Esophagus (tissue), 2 donors: ENCODE results near the gene MINAR1. TPM values are rescaled to one million over a fixed set of nuclear protein-coding genes. Genes with fewer than 3 reads are reported as not detected.

Experiments
- H3K27ac ChIP-seq, 2 donors: one replicate each; pipeline ENCODE4 v1.5.1; 2013; ENCODE audit warnings: low read depth in 2 of 2, mild to moderate bottlenecking in 2 of 2, inconsistent platforms in 1 of 2, low read length in 1 of 2, moderate library complexity in 1 of 2
- H3K27me3 ChIP-seq, 2 donors: one replicate each; pipeline ENCODE4 v1.6.1; 2013; ENCODE audit warnings: low read length in 2 of 2, control low read depth in 1 of 2, mild to moderate bottlenecking in 1 of 2; ENCODE audit not compliant: insufficient read depth in 2 of 2, control insufficient read depth in 1 of 2
- H3K36me3 ChIP-seq, 2 donors: one replicate each; pipeline ENCODE4 v1.6.1; 2013; ENCODE audit warnings: low read length in 1 of 2; ENCODE audit not compliant: control insufficient read depth in 2 of 2, insufficient read depth in 2 of 2
- H3K4me1 ChIP-seq, 2 donors: one replicate each; pipeline ENCODE4 v1.6.1; 2013; ENCODE audit warnings: low read length in 1 of 2; ENCODE audit not compliant: control insufficient read depth in 2 of 2, insufficient read depth in 2 of 2
- H3K4me3 ChIP-seq, 2 donors: one replicate each; pipeline ENCODE4 v1.5.1; 2013; ENCODE audit warnings: low read length in 2 of 2, mild to moderate bottlenecking in 2 of 2, low read depth in 1 of 2, moderate library complexity in 1 of 2
- H3K9me3 ChIP-seq, 2 donors: one replicate each; pipeline ENCODE4 v1.6.1; 2013; ENCODE audit warnings: mild to moderate bottlenecking in 2 of 2, low read depth in 1 of 2, low read length in 1 of 2, moderate library complexity in 1 of 2; ENCODE audit not compliant: control insufficient read depth in 2 of 2, insufficient read depth in 1 of 2
- WGBS, 2 donors: extraction: QIAGEN DNeasy Blood & Tissue Kit; methylation state at CpG; one replicate each; pipeline ENCODE4 v1.1.7; 2013; 5-methylcytosine and 5-hydroxymethylcytosine counted together
- polyA plus RNA-seq, 2 donors: library from polyadenylated mRNA; stranded (reverse); fragments of 200-250 nt; gene quantifications; one replicate each; pipeline ENCODE4 v1.2.3, GENCODE V29; 2013
- donor health status: healthy with polysubstance abuse.
- donor health status: Bipolar disorder and iron deficiency.

Gene MINAR1
- polyA plus RNA-seq, 2 donors = 0.11 to 0.29 TPM

DNA sequence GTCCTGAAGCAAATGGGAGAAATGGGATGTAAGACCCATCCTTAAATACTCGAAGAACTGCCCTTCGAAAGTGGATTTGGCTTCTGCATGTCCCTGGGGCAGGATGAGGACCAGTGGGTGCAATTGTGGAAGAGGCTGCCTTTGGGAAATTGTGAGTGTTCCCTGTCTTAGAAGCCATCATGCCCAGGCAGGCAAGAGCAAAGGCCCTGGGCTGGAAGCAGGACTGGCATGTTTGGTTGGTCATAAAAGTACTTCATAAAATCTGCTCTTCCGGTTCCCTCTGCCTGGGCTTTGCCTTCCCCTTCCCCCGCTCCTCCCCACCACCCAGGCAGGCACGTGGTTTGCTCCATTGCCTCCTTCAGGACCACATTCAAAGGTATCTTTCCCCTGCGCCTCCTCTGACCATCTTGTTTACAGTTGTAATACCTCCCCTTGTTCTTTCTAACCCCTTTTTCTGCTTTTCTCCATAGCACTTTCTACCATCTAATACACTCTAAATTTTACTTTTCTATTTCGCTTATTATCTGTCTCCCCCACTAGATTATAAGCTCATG, 8.3 kb downstream of the MINAR1 start:
- Histone ChIP-seq H3K36me3 (no peaks in the 10 kb centered on the region), H3K27ac (no peak overlapping the region), H3K27me3 (no peaks in the 10 kb centered on the region), H3K4me3 (no peak overlapping the region), H3K4me1 (no peaks in the 10 kb centered on the region), H3K9me3 (no peaks in the 10 kb centered on the region)
- WGBS, 2 donors = 72 to 75% methylated on average over 7 of the region's 7 CpGs

DNA sequence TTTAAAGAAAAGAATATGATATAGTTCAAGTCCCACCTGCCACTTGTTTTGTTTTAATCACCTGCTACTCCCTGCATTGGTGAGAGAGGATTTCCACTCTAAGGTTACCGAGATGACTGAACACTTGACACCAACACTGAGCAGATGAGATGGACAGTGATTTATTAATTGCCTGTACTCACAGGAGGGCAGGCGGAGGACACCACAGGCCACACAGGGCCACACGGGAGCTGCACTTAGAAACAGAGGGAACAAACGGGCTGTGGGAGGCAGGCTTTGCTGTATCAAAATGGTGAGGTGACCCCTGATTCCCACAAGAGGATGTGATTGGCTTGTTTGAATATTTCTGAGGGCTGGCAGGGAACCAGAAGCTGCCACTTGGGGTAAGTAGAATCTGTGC, 10.8 kb downstream of the MINAR1 start:
- WGBS, 2 donors = 58 to 62% methylated on average over 4 of the region's 4 CpGs
- Histone ChIP-seq H3K9me3 (no peaks in the 10 kb centered on the region), H3K4me3 (no peak overlapping the region), H3K4me1 (no peaks in the 10 kb centered on the region), H3K27ac (no peak overlapping the region), H3K36me3 (no peaks in the 10 kb centered on the region), H3K27me3 (no peaks in the 10 kb centered on the region)

DNA sequence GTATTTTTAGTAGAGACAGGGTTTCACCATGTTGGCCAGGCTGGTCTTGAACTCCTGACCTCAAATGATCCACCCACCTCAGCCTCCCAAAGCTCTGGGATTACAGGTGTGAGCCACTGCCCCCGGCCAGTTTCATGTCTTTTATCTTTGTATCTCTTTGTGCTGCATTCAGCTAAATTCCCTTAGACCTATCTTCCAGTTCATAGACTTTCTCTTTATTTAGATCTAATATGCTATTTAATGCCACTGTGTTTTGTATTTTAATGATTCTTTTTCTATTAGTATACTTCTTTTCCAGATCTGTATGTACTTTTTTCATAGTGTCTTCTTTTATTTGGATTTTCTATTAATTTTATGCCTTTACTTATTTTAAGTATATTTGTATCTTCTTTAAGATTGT, 14.9 kb downstream of the MINAR1 start:
- Histone ChIP-seq H3K4me3 (no peak overlapping the region), H3K27me3 (no peaks in the 10 kb centered on the region), H3K27ac (no peak overlapping the region), H3K4me1 (no peaks in the 10 kb centered on the region), H3K9me3 (no peaks in the 10 kb centered on the region), H3K36me3 (no peaks in the 10 kb centered on the region)
- WGBS, 2 donors = 86 to 89% methylated on average over 1 of the region's 1 CpG

DNA sequence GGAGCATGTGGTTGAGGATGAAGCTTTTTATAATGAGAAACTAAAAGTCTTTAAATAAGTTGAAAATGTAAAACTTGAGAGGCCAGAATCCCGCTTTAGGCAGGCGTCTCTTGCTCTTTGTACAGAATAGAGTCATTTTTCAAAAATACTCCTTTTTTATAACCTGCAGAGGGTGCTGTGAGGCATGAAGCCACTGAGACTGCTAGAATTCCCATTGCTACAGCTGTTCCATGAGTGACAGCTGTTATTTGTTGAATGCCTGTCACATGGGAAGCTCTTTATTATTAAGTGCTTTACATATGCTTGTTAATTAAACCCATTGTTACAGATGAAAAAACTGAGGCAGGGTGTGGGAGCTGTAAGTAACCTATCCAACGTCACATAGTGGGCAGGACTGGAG, 18.5 kb downstream of the MINAR1 start:
- H3K9me3 ChIP-seq = no peaks in the 10 kb centered on the region
- H3K36me3 ChIP-seq = no peaks in the 10 kb centered on the region
- H3K4me1 ChIP-seq = no peaks in the 10 kb centered on the region
- H3K27ac ChIP-seq = no peak overlapping the region
- WGBS, 2 donors = 80 to 85% methylated on average over 3 of the region's 3 CpGs
- H3K4me3 ChIP-seq = no peak overlapping the region
- no peaks in the 10 kb centered on the region for H3K27me3 ChIP-seq

DNA sequence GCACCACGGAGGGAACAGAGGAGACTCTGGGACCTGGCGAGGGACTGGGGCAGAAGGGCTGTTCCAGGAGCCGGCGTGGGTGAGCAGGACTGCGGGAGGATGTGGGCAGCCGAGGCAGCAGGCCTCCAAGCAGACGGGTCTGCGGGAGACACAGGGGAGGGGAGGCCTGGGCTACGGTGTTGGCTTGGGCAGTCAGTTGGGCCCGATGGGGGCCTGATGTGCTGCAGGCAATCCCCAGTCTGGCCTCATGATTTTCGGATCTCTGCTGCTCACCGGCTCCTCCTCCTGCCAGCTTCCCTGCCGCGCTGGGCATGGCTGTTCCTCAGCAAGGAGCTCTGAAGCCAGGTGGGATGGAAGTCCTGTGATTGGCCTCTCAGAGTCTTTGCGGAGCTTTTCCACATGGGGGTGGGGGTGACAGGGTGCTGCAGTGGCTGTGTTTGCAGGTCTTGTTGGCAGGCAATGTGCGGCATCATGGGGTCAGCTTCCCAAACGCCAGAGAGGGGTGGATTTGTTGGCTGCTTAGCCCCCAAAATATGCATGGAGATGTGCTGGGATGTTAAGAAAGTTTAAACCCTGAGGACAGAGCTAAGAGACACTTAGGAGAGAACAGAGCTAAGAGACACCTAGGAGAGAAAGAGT, 19.3 kb downstream of the MINAR1 start:
- Histone ChIP-seq H3K4me3 (no peak overlapping the region), H3K27me3 (no peaks in the 10 kb centered on the region), H3K9me3 (peaks cover 0 to 3% of the 10 kb centered on the region in 2 donors), H3K36me3 (no peaks in the 10 kb centered on the region), H3K27ac (no peak overlapping the region), H3K4me1 (no peaks in the 10 kb centered on the region)
- 36 to 44% methylated on average over 16 to 17 of the region's 17 CpGs for WGBS, 2 donors

DNA sequence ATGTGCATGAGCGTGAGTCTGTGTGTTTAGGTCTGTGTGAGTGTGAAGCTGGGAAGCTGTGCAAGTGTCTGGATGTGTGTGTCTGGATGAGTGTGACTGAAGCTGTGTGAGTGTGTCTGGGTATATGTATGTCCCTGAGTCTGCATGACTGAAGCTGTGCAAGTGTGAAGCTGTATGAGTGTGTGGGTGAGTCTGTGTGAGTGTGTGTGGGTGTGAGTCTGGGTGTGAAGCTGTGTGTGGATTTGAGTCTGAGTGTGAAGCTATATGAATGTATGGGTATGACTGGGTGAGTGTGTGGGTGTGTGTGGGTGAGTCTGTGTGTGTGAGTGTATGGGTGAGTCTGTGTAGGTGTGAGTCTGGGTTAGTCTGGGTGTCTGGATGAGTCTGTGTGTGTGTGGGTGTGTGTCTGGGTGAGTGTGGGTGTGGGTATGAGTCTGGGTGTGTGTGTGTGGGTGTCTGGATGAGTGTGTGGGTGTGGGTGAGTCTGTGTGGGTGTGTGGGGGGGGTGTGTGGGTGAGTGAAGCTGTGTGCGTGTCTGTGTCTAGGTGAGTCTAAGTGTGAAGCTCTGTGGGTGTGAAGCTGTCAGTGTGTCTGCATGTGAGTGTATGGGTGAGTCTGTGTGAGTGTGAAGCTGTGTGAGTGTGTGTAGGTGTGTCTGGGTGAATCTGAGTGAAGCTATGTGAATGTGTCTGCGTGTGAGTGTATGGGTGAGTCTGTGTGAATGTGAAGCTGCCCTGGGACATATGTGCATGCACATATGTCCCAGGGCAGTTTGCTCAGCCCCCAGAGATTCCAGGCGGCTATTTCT, 20.3 kb downstream of the MINAR1 start:
- Histone ChIP-seq H3K27me3 (no peaks in the 10 kb centered on the region), H3K36me3 (no peaks in the 10 kb centered on the region), H3K4me3 (no peak overlapping the region), H3K4me1 (no peaks in the 10 kb centered on the region), H3K9me3 (peaks cover 0 to 4% of the 10 kb centered on the region in 2 donors), H3K27ac (no peak overlapping the region)
- WGBS, 2 donors = 80 to 82% methylated on average over 4 of the region's 4 CpGs

DNA sequence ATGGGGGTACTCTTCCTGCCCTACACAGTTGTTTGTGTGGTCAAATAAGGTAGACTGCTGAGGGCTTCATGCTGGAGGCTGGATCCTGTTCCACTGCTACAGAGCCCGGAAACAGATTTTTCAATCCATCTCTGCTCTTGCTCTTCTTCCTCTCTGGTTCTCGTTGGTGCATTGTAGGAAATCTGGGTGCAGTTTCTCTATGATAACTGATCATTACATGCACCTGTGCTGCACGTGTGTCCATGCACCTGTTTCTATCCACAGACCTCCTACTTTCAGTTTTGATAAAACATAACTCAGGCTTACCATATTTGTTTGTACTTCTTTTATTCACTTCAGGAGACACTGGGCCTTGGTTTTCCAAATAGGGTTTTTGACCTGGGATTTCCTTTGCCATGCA, 21.3 kb downstream of the MINAR1 start:
- WGBS, 2 donors = 71 to 78% methylated on average over 3 of the region's 3 CpGs
- Histone ChIP-seq H3K9me3 (peaks cover 0 to 4% of the 10 kb centered on the region in 2 donors), H3K4me3 (no peak overlapping the region), H3K4me1 (no peaks in the 10 kb centered on the region), H3K36me3 (no peaks in the 10 kb centered on the region), H3K27me3 (no peaks in the 10 kb centered on the region), H3K27ac (no peak overlapping the region)

DNA sequence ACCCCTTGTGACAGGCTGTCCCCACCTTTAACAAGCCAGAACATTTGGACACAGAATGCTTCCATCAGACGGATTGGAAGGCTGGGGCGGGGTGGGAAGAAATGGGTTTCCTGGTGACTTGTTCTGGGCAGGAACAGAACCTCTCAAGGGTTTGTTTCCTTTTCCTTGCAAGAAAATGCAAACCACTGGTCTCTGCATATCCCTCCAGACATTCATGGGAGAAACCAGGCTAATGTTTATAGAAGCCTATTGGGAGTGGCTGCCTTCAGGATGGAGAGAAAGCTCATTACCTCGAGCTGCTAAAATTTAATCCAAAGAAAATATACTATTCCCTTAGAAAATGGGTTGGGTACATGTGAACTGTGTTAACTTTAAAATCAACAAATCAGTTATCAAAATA, 21.9 kb downstream of the MINAR1 start:
- no peaks in the 10 kb centered on the region for H3K27me3 ChIP-seq
- no peaks in the 10 kb centered on the region for H3K36me3 ChIP-seq
- peaks cover 0 to 4% of the 10 kb centered on the region in 2 donors for H3K9me3 ChIP-seq
- no peaks in the 10 kb centered on the region for H3K4me1 ChIP-seq
- WGBS, 2 donors = 52 to 66% methylated on average over 3 of the region's 3 CpGs
- no peak overlapping the region for H3K27ac ChIP-seq
- H3K4me3 ChIP-seq = no peak overlapping the region

DNA sequence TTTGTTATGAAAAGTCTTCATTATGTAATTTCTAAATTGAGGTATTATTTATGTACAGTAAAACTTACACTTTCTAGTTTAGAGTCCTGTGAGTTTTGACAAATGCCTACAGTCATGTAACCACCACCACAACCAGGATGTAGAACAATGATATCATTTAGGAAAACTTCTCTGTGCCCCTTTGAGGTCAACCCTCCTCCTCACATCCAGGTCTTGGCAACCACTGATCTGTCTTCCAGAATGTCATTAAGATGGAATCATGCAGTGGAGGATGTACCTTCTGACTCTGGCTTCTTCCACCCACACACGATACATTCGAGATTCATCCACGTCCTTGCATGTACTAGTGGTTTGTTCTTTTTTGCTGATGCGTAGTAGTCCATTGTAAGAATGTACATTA, 23.2 kb downstream of the MINAR1 start:
- Histone ChIP-seq H3K27me3 (no peaks in the 10 kb centered on the region), H3K9me3 (peaks cover 0 to 4% of the 10 kb centered on the region in 2 donors), H3K4me1 (no peaks in the 10 kb centered on the region), H3K4me3 (no peak overlapping the region), H3K36me3 (no peaks in the 10 kb centered on the region), H3K27ac (no peak overlapping the region)
- WGBS, 2 donors = 91 to 94% methylated on average over 4 of the region's 4 CpGs
